CD4-positive, alpha-beta T cell treated with Interleukin-12 subunit alpha and Interleukin-12 subunit beta, for 1 hour (primary cell): ENCODE results near the gene GMIP.
A peak's percentile ranks its signal among the peaks of the same experiment; 100 is the strongest.
"Not testable (repeated sequence)": the region's sequence is repeated elsewhere in the genome, so short reads cannot be mapped to it uniquely, and the experiment has no call there.

Experiments
- DNase-seq: peaks from one replicate; pipeline ENCODE4 v3.0.0-alpha.2; 2020

The GMIP gene

DNA sequence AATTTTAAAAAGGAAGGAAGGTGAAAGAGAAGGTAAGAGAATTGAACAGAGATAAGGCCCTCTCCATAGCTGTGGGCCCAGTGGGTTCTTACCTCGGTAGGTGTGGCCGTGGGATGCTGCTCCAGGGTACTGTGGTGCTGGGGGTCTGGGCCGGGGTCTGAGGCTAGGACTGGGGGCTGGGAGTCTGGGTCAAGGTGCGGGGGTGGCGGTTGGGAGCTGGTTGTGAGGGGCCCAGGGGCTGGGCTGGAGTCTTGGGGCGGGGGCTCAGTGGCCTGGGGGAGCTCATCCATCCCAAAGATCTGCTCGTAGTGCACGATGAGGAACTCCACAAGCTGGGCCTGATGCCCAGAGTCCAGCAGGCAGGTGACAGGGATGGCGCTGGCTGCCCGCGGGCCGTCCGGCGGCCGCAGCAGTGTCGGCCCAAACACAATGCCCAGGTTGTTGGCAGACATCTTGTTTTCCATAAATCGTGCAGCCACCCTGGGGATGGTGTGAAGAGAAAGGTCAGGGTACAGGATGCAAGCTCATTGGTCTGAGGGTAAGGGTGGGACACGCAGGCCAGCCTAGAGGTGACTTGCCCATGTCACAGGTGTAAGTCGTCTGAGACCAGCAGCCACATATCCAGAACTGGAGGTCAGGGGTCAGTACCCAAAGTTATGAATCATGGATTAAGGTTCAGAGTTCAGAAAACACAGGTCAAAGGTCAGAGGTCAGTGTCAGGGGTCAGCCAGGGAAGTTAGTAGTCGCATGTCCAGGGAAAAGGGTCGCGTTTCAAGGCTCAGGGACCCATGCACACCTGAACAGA lies 9.5 kb downstream of the GMIP start:
- DNase-seq, result no peak

DNA sequence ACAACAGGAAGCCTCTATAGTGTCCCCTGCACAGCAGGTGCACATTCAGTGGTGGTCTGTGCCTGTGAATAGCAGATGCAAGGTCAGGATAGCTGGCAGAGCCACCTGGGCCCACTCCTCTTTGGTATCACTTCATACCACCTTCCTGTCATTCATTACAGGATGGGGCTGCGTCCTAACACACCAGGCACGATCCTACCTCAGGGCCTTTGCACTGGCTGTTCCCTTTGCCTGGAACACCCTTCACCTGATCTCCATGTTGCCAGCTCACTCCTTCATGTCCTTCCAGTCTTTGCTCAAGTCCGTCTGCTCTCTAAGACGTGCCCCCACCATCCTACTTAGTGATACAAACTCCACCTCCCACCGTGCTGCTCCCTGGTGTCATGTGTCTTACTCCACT lies 10.8 kb downstream of the GMIP start:
- DNase-seq, result no peak

DNA sequence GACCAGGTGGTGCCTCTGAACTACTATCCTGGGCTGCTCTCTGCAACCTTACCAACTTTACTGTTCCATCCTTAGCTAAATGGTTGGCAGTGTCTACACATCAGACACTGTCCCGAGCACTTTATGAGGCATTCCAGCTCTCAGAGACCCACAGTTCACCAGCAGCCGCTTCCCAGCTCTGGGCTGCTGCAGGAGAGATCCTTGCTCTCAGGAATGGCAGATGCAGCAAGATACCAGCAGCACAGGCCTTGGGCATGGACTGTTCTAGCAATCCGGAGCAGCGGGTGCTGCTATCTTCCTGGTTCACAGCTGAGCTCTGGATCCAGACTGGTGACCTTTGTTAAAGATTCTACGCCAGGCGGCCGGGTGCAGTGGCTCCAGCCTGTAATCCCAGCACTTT lies 12.1 kb downstream of the GMIP start:
- no peak for DNase-seq

DNA sequence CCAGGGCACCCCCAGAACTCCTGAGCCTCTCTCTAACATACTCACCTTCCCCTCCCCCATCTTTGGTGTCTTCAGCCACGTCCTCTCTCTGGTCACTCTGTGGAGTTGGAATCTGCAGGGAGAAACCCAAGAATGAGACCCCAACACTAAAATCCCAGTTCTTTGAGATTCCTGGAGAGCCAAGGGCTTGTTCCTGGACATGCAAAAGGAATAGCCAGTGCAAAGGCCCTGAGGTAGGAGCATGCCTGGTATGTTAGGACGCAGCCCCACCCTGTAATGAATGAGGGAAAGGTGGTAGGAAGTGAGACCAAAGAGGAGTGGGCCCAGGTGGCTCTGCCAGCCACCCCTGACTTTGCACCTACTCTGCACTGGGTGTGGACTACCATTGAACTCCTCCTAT lies 13.0 kb downstream of the GMIP start:
- no peak for DNase-seq

DNA sequence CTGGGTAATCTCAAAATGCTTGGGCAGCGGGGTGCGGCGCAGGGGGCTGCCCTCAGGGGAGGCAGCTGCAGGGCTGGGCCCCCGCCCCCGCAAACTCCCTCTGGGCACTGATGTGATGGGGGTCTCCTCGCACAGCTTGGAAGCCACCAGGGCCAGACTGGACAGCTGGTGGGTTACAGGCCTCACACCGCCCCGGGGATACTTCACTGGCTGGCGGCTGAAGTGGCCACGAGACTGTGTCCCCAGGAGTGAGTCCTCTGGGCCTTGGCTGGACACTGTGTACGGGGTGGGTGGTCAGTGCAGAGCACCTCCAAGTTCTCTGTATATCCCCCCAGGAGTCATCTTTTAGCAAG lies 13.4 kb downstream of the GMIP start:
- no peak for DNase-seq

DNA sequence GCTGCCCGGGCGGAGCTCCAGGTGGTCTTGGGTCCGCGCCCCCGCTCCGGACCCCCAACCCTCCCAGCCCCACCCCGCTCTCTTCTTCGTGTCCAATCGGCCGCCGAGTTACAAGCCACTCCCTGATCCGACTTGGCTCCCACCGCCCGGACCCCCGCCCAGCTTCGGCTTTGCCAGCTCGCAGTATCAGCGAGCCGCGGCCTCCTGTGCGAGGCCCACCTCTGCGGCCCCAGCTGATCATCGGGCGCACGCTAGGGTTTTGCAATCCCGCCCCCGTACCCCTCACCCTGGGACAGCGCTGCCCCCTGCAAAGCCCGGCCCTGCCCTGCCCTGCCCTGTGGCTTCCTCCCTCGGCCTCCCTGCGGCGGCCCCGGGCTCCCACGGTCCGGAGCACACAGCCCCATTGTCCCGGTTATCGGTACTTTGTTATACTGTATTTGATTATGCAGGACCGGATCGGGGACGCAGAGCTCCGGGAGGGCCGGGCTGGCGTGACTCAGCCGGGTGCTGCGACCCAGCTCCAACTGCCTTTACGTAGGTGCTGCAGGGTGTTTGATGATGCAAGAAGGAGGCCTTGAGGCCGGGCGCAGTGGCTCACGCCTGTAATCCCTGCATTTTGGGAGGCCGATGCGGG lies 14.8 kb downstream of the GMIP start:
- peak; percentile 39 for DNase-seq

DNA sequence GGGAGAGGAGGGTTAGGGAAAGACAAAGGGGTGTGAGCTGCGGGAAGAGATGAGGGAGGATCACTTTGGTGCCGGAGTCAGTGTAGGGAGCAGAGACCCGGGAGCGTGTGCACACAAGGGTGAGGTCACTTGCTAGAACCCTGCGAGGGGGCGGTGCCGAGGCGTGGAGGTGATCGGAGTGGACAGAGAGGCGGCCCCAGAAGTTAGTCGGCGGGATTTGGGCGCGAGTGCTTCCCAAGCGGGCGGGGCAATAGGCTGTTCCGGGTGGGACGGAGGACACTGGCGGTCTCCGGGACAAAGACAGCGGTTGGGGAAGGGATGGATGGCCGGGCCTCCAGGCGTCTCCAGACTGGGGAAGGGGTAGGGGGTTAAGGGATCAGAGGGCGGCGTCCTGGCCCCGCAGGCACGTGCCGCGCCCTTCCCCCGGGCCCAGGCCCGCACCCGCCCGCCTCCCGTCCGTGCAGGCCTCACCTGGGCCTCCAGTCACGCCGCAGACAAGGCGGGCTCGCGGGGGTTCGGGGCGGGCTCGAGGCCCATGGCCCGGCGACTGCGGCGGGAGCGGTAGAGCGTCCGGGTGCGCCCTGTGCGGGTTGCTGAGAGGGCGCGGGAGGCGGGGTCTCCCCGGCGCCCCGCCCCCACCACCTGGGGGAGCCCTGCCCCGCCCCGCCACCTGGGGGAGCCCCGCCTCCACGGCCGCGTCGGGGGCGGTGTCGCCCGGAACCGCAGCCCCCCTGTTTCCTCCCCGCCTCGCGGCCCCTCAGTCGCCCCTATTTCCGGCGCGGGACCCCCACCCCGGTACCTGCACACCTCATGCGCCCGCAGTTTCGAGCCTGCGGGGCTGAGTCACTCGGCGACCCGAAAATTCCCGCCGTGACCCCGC lies 15.6 kb downstream of the GMIP start, which contains the start of gene LPAR2:
LPAR2 (minus strand) TSS at position 600 of the 880 bp plus-strand sequence. CDS start 945 bp downstream, outside the sequence.
- DNase-seq, result peak; percentile 87

DNA sequence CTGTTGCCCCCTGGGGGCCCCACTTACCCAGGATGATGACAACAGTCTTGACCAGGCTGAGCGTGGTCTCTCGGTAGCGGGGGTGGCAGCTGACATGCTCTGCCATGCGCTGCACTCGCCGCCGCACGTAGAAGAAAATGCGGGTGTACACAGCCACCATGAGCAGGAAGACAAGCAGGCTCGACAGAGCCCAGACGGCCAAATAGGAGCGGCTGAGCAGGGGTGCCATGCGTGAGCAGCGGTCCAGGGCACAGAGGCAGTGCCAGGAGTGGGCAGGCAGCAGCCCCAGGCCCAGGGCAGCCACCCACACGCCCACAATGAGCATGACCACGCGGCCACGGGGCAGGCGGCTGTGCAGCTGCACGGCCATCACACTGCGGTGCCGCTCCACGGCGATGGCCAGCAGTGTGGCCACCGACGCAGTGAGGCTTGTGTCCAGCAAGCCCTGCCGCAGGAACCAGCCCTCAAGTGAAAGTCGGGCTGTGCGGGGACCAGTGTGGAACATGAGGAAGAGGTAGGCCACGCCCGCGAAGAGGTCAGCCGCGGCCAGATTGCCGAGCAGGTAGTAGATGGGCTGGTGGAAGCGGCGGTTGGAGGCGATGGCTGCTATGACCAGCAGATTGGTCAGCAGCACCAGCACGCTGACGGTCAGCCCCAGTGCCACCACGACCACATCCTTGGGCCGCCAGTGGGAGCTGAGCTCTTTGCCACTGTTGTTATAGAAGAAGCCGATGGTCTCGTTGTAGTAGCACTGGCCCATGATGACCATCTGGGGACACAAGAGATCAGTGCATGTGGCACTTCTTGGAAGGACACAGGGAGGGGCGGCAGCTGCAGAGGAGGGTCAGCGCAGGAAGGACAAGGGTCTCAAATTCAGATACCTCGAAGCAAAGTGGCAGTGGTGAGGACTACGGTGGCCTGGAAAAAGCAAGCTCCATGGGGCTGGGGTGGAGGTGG lies 16.7 kb downstream of the GMIP start:
- no peak for DNase-seq

DNA sequence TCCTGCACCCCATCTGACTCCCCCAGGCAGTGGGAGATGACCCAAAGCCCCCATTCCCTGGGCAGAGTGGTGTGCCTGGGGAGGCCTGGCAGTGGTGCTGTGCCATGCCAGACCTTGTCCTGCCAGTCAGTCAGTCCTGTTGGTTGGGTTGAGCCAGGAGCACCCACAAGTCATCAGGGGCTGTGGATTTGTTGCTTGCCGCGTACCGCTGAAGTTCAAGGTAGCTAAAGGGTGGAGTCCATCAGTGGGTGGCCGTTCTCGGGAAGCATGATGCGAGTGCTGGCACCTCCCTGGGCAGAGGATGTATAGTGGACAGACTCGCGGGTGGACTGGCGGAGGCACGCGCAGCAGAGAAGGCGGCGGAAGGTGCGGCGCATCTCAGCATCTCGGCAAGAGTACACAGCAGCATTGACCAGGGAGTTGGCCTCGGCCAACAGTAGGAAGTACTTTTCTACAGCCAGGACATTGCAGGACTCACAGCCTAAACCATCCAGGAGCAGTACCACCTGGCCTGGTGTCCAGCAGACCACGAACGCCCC lies 19.4 kb downstream of the GMIP start:
- no peak for DNase-seq

DNA sequence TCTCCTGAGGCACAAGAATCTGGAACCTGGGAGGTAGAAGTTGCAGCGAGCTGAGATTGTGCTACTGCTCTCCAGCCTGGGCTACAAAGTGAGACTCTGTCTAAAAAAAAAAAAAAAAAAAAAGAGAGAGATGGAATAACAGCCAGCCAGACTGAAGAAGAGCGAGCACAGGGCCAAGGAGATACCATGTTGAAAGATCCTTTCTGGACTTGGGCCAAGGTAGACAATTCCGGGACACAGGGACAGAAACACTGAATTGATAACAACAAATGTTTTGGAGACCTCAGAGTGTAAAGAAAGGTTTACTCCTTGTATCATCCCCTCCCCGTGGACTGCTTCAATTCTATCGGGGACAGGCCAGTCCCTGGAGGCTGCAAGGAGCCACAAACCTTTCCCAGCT lies 20.1 kb downstream of the GMIP start:
- DNase-seq, result no peak

DNA sequence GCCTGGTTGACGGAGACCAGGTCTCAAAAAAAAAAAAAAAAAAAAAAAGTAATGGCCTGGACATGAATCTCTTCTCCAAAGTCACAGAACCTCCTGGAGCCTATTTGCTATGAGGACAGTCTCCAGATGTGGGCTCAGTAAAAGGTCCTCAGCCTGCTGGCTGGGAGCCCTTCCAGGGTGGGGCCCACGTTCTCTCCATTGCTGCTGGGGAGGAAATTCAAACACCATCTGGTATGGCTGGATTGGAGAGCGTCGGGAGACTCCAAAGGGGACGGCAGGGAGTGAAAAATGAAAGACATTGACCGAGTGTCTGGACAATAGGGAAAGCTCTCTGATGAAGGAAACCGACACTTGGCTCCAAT lies 23.6 kb downstream of the GMIP start:
- DNase-seq, result no peak

DNA sequence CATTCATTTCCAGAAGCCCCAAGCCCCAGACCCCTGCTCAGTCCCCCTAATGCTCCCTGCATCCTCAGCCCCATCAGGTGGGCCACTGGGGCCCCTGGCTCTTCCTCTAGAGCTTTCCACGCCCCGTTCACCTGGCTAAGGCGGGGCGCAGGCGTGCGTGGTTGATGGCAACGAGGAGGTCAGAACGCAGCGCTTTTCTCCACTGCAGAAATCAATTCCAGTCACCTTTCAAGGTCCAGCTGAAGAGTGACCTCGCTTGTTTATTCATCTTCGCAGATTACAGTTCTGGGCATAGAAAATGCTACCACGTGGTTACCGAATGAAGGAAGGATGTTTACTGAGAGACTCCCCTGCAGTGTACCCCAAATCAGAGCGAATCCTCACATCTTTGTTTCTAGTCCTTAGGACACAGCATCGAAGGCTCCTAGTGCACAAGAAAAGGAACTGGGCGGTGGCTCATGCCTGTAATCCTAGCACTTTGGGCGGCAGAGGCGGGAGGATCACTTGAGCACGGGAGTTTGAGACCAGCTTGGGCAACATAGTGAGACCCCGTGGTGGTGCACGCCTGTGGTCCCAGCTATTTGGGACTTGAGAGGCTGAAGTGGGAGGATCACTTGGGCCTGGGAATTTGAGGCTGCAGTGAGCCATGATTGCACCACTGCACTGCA lies 24.1 kb downstream of the GMIP start:
- DNase-seq, result no peak

DNA sequence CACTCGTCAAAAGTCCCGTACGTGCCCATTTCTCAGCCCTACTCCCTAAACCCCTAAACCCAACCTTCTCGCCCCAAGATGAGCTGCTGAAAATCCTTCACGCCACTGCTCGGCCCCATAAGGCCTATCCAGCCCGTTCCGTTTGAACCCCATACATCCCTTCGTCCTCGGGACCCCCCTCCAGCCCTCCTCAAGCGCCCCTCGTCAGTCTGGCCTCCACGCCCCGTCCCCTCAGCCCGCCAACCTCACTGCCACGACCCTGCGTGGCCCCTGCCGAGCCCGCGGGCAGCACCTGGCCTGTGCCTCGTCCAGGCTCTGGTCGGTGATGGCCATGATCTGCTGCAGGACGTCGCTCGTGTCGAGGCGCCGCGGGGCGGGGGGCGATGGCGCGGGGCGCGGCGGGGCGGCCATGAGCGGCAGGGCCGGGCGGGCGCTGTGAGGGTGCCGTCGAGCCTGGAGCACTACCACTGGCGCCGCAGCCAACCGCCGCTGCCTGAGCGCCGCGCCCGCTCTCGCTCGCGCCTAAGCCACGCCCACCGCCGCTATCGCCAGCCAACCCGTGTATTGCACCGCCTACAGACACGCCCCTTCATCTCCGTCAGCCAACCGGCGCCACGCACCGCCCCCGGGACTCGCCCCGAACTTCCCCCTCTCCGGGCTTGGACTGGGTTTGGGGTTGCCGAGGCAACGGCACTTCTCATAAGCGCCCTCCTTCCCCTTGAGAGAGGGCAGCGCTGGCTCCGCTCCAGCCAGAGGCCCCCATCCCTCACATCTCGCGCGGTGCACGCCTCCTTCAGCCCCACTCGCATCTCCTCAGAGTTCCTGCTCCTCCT lies 25.0 kb downstream of the GMIP start, which contains the start of gene PBX4:
PBX4 (minus strand) TSS at position 469 of the 833 bp plus-strand sequence; CDS start at position 411, 58 bp downstream.
- DNase-seq, result peak; percentile 100

DNA sequence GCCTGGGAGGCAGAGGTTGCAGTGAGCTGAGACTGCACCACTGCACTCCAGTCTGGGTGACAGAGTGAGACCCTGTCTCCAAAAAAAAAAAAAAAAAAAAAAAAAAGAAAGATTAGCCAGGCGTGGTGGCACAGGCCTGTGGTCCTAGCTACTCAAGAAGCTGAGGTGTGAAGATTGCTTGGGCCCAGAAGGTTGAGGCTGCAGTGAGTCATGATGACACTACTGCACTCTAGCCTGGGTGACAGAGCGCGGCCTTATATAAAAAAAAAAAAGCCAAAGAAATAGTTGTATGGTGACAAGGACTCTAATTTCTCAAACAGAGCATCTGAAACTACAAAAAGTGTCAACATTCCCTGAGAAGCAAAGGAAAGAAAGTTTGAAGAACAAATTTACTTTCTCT lies 28.4 kb downstream of the GMIP start:
- DNase-seq, result peak; percentile 70

DNA sequence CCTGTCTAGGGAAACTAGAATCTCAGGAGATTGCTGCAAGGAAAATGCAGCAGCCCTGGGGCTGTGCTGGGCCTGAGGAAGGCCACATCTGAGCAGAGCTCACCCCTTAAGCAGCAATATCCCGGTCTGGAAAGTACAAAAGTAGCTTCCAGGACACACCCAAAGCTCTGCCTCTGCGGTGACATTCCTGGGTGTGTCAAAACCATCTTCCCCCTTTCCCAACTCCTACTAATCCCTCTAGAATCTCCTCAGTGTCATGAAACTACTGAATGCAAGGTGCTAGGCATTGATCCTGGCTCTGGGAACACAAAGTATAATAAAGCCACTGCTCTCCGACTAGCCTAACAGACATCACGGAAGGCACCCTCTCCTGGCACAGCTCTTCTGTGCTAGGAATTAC lies 30.0 kb downstream of the GMIP start:
- no peak for DNase-seq

DNA sequence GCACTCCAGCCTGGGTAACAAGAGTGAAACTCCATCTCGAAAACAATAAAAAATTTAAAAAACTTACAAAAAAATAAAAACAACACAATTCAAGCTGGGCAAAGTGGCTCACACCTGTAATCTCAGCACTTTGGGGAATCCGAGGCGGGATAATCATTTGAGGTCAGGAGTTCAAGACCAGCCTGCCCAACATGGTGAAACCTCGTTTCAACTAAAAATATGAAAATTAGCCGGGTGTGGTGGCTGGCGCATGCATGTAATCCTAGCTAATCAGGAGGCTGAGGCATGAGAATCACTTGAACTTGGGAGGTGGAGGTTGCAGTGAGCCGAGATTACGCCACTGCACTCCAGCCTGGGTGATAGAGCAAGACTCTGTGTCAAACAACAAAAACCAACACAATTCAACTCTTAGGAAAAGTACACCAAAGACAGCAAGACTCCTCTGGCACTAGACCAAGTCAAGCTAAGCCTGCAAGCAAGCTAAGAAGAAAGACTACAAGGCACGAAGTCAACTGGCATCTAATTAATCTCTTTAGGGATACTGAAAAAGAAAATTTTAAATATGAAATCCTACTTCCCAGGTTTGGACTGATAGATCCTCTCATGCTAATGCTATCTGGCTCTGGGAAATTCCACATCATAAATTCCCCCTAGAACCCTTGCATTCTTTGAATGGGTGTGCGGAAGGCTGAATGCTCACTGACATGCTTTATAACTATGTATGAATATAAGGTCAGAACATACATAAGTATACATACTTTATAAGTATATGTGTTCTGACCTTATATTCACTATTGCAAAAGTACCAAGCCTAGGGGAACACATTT lies 32.9 kb downstream of the GMIP start:
- no peak for DNase-seq

DNA sequence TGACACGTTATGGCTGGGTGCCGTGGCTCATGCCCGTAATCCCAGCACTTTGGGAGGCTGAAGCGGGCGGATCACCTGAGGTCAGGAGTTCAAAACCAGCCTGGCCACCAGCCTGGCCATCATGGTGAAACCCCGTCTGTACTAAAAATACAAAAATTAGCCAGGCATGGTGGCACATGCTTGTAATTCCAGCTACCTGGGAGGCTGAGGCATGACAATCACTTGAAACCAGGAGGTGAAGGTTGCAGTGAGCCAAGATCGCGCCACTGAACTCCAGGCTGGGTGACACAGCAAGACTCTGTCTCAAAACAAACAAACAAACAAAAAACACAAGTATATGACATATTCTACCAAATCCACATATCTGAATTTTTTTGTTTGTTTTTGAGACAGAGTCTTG lies 36.8 kb downstream of the GMIP start:
- DNase-seq, result not testable (repeated sequence)

DNA sequence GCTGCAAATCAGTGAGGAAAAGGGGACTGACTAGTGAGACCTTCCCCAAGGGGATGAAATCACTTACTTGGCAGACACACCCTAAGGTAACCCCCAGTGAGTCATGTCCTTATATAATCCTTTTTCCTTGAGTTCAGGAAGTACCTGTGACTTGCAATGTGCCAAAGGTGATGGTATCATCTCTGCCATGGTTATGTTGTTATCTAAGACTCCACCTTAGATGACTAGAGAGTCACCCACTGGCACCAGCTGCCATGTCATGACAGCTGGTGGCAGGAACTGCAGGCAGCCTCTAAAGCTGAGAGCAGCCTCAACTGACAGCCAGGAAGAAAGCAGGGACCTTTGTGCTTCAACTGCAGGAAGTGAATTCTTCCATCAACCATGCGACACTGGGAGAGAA lies 37.4 kb downstream of the GMIP start:
- DNase-seq, result peak; percentile 78

DNA sequence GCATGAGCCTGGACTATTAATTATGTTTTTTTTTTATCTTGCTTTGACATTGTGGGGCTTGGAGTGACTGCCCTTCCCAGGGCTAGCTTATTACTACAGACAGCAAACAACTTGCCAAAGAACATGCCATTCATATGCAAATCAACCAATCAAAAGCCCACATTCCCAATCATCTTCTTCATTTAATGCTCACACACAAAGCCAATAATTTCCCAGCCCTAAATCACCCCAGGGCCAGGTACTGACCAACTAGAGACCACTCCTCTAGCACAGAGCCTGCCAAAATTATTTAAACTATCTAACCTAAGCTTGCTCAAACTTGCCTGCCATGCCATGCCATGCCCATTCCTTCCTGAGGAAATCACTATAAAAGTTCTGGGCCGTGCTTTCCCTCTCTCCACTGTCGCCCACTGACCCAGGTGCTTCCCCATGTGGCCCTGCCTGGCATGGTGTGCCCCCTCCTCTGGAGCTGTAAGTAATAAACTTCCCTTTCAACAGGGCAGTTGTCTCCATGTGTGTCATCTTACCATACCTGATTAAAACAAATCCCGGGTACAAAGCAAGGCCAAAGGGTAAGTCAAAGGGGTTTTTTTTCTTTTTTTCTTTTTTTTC lies 40.6 kb downstream of the GMIP start:
- no peak for DNase-seq
